Common myeloid progenitor, CD34-positive (primary cell): ENCODE measurements around the gene CMTM1.

Source experiments
- CTCF ChIA-PET: fragments of 350-600 bp; sonication (Branson Sonifier 250); formaldehyde crosslinking; loops from one replicate; lab custom pipeline; 2021; ENCODE audit warnings: antibody characterized with exemption; lab: Charles Lee
- POLR2A ChIA-PET: fragments of 350-600 bp; sonication (Branson Sonifier 250); formaldehyde crosslinking; loops from one replicate; lab custom pipeline; 2021; ENCODE audit warnings: antibody characterized with exemption; lab: Charles Lee
- DNase-seq, 3 donors: peaks; one replicate each; pipeline versions ENCODE4 v3.0.0 to v3.0.0-alpha.2; 2013
- H3K27ac ChIP-seq, 2 experiments: 1 replicate in 1 of 2; 2 replicates in 1 of 2; pipeline ENCODE4 v1.7.0; 2013; ENCODE audit warnings: inconsistent platforms in 2 of 2, low read length in 2 of 2, mild to moderate bottlenecking in 2 of 2, low read depth in 1 of 2, moderate library complexity in 1 of 2; ENCODE audit not compliant: severe bottlenecking in 2 of 2, insufficient read depth in 1 of 2, poor library complexity in 1 of 2
- H3K27me3 ChIP-seq, 5 experiments: replicated peaks in 2 of 5; 1 replicate in 3 of 5; 2 replicates in 2 of 5; pipeline versions ENCODE4 v1.6.1 to v1.7.0; 2013; ENCODE audit warnings: low read length in 4 of 5, mild to moderate bottlenecking in 2 of 5, moderate library complexity in 2 of 5, inconsistent platforms in 1 of 5; ENCODE audit not compliant: insufficient read depth in 5 of 5, control insufficient read depth in 4 of 5
- H3K36me3 ChIP-seq, 4 experiments: 1 replicate in 2 of 4; 2 replicates in 2 of 4; pipeline versions ENCODE4 v1.6.1 to v1.7.0; 2013; ENCODE audit warnings: low read length in 3 of 4, control low read depth in 1 of 4, mild to moderate bottlenecking in 1 of 4; ENCODE audit not compliant: control insufficient read depth in 4 of 4, insufficient read depth in 4 of 4
- H3K4me1 ChIP-seq, 4 experiments: 1 replicate in 3 of 4; 2 replicates in 1 of 4; pipeline versions ENCODE4 v1.6.1 to v1.7.1; 2013; ENCODE audit warnings: low read length in 3 of 4, mild to moderate bottlenecking in 3 of 4, control low read depth in 1 of 4, inconsistent platforms in 1 of 4, moderate library complexity in 1 of 4; ENCODE audit not compliant: control insufficient read depth in 4 of 4, insufficient read depth in 4 of 4; ENCODE audit errors: control extremely low read depth in 1 of 4
- H3K4me3 ChIP-seq, 7 experiments: 1 replicate in 4 of 7; 2 replicates in 3 of 7; pipeline versions ENCODE4 v1.5.1 to v1.7.0; 2013; ENCODE audit warnings: mild to moderate bottlenecking in 7 of 7, low read length in 6 of 7, moderate library complexity in 6 of 7, inconsistent platforms in 2 of 7, low read depth in 2 of 7, control low read depth in 1 of 7; ENCODE audit not compliant: insufficient read depth in 4 of 7, control insufficient read depth in 1 of 7; ENCODE audit errors: extremely low read depth in 1 of 7
- H3K9me3 ChIP-seq, 5 experiments: 1 replicate in 4 of 5; 2 replicates in 1 of 5; pipeline versions ENCODE4 v1.6.1 to v1.7.1; 2013; ENCODE audit warnings: low read length in 4 of 5, mild to moderate bottlenecking in 2 of 5, inconsistent platforms in 1 of 5, low read depth in 1 of 5, moderate library complexity in 1 of 5; ENCODE audit not compliant: control insufficient read depth in 4 of 5, insufficient read depth in 2 of 5; ENCODE audit errors: control extremely low read depth in 1 of 5
- WGBS: methylation state at CpG from one replicate; pipeline ENCODE4 v1.1.5; 2013; ENCODE audit not compliant: insufficient coverage; 5-methylcytosine and 5-hydroxymethylcytosine counted together

Gene CMTM1

DNA sequence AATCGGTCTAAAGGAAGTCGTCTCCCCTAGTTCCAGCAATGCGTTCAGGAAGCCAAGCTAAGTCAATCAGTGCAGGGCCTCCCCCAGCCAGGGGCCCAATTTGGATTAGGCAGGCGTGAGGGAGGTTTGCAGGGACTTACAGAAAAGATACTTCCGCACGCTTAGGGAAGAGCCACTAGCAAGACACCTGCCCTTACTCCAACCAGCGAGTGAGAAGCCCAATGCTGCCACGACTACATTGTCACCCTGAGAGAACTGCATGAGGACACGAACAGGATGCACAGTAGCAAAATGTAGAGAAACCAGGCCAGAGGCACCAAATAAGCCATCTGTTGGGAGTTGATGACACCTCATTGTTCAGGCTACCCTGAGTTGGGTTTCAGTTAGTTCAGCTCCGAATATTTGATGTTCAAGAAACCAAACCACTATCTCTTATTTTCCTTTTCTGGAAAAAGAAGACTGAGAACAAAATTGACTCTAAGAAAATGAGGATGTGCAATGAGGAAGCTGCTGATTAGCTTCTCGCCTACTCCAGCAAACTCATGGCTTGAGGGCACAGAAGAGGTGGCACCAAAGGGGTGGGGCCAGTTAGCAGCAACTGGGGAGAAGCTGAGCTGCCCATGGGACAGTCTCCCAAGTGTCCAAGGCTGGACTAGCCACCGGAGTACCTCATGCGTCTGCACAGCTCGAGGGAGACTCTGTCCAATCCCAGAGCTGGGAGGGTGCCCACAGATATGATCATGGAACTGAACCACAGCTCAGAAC lies 45.7 kb upstream of the CMTM1 start:
- POLR2A ChIA-PET = interaction anchor here (0.9 to 7.5 kb wide), 2 partner anchors 30 to 83 kb away, joined by 3 to 52 read pairs; partner anchors contain the start of genes CKLF and TK2
- peak in 2 of 3 donors; percentile 69 to 78 for DNase-seq
- 80% methylated on average over 9 of the region's 14 CpGs for whole genome bisulfite sequencing
- H3K27ac ChIP-seq = no peak overlapping the region
- no peaks in the 10 kb centered on the region for H3K27me3 ChIP-seq
- H3K4me1 ChIP-seq = peaks cover 52 to 96% (median 92%) of the 10 kb centered on the region in 4 experiments
- H3K36me3 ChIP-seq = no peaks in the 10 kb centered on the region
- no peaks in the 10 kb centered on the region for H3K9me3 ChIP-seq
- CTCF ChIA-PET = interaction anchor here (1.0 to 11.7 kb wide), 11 partner anchors 10 to 88 kb away, joined by 3 to 168 read pairs (median 6); partner anchors contain the start of genes CKLF, CMTM2 and TK2
- H3K4me3 ChIP-seq = peak overlapping the region in 3 of 7 experiments; percentile 11 to 47 (median 19)

DNA sequence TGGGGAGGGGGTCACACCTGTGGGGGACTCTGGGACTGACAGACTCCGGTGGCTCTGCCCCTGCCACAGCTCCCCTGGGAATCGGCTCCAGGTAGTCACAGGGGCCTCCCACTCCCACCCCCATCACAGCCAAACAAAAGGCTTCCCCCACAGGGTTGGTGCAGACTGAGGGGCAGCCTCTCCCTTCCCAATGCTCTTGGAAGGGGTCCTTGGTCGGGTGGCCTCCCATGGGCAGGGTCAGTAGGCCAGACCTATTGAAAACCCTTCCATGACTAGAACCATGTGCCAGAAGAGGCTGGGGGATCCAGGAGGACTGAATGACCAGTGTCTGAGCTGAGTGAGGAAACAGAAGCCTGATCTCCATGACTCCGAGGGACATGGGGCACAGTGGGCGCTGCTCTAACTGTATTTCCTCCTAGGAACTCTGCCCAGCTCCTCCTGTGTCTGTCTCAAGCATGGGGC lies 45.0 kb upstream of the CMTM1 start:
- WGBS = 88% methylated on average over 5 of the region's 5 CpGs
- H3K9me3 ChIP-seq = no peaks in the 10 kb centered on the region
- ChIA-PET POLR2A (interaction anchor here (0.9 to 7.5 kb wide), 3 partner anchors 18 to 83 kb away, joined by 3 to 52 read pairs (median 4); partner anchors contain the start of genes CKLF and TK2), CTCF (interaction anchor here (1.0 to 11.7 kb wide), 11 partner anchors 11 to 87 kb away, joined by 3 to 168 read pairs (median 12); partner anchors contain the start of genes CKLF, CMTM2 and TK2)
- H3K36me3 ChIP-seq = no peaks in the 10 kb centered on the region
- peaks cover 55 to 96% (median 92%) of the 10 kb centered on the region in 4 experiments for H3K4me1 ChIP-seq
- H3K4me3 ChIP-seq = peak overlapping the region in 3 of 7 experiments; percentile 11 to 47 (median 32)
- no peaks in the 10 kb centered on the region for H3K27me3 ChIP-seq
- no peak for DNase-seq
- peak overlapping the region in 1 of 2 experiments; percentile 68 for H3K27ac ChIP-seq

DNA sequence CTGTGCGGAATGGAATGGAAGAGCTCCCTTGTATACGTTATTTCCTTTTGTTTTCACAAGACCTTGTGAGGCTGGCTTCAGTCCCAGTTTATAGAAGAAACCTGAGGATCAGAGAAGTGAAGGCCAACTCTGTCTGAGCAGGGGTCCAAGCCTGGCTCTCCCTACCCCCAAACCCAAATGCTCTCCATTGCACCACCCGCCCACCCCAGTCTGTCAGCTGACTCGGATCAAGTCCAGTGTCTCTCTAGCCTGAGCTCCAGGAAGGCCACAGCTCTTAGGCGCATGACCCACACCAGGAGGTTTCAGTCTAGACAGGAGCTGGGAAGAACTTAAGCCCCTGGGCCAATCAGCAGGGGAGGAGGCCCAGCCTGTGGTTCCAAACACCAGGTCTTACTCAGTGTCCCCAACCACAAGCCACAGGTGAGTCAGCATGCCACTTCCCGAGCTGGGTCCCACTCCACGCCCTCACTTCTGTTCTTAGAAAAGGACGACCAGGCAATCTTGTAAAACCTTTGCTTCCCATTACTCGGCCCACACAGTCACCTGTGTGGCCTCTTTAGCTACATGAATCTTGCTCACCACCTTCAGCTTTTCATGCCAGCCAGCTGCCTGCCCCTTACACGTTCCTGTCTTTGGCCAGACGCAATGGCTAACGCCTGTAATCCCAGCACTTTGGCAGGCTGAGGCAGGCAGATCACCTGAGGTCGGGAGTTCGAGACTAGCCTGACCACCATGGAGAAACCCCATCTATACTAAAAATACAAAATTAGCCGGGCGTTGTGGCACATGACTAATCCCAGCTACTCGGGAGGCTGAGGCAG lies 44.1 kb upstream of the CMTM1 start:
- WGBS = 21% methylated on average over 12 of the region's 17 CpGs
- Histone ChIP-seq H3K9me3 (no peaks in the 10 kb centered on the region), H3K27me3 (no peaks in the 10 kb centered on the region), H3K27ac (peak overlapping the region in 1 of 2 experiments; percentile 68), H3K36me3 (peaks cover 0 to 3% (median 0%) of the 10 kb centered on the region in 4 experiments), H3K4me3 (peak overlapping the region in 4 of 7 experiments; percentile 2 to 41 (median 31)), H3K4me1 (peaks cover 50 to 96% (median 93%) of the 10 kb centered on the region in 4 experiments)
- CTCF ChIA-PET = interaction anchor here (1.1 to 11.7 kb wide), 13 partner anchors 11 to 67 kb away, joined by 3 to 168 read pairs (median 9); partner anchors contain the start of genes CKLF, CMTM2 and TK2
- peak; percentile 87 to 96 (median 94) for DNase-seq
- POLR2A ChIA-PET = interaction anchor here (1.0 to 7.5 kb wide), 4 partner anchors 18 to 64 kb away, joined by 3 to 52 read pairs (median 4); partner anchors contain the start of genes CKLF and TK2

DNA sequence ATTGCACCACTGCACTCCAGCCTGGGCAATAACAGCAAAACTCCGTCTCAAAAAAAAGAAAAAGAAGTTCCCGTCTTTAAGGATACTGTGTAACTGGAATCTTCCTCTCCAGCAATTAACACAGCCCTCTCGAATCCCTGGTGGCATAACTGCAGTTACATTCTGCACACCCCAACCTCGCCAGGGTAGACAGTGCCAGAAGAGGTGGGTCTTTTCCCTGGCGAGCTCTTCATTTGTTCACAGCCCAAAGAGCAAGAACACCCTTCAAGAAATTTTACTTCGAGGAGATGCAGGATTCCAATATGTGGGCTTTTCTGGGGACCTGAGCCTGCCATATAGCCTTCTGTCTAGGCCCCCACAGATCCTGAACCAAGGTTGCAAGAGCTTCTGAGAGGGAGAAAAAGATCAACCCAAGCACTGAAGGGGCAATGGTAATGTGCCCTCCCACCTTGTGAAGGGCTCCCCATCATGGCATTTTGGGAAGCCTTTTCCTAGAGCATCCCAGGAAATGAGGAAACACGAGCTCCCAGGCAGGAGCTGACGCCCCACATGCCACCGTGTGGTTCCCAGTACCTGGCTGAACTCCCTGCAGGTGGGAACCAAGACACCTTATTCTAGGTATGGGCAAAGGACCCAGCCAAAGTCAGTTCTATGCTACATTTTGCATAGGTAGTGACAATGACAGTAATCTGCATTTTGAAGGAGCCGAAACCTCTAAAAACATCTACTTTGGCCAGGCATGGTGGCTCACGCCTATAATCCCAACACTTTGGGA lies 43.2 kb upstream of the CMTM1 start:
- Histone ChIP-seq H3K27me3 (no peaks in the 10 kb centered on the region), H3K4me3 (peak overlapping the region in 1 of 7 experiments; percentile 20), H3K27ac (peak overlapping the region; percentile 80 to 81), H3K4me1 (peaks cover 41 to 88% (median 86%) of the 10 kb centered on the region in 4 experiments), H3K9me3 (no peaks in the 10 kb centered on the region), H3K36me3 (peaks cover 0 to 11% (median 0%) of the 10 kb centered on the region in 4 experiments)
- CTCF ChIA-PET = interaction anchor here (1.1 to 11.7 kb wide), 14 partner anchors 11 to 81 kb away, joined by 3 to 168 read pairs (median 8); partner anchors contain the start of genes CKLF, CMTM2 and TK2
- 75% methylated on average over 11 of the region's 11 CpGs for WGBS
- no peak for DNase-seq
- POLR2A ChIA-PET = interaction anchor here (1.3 to 7.5 kb wide), 3 partner anchors 21 to 64 kb away, joined by 3 to 52 read pairs (median 4); partner anchors contain the start of genes CKLF and TK2

DNA sequence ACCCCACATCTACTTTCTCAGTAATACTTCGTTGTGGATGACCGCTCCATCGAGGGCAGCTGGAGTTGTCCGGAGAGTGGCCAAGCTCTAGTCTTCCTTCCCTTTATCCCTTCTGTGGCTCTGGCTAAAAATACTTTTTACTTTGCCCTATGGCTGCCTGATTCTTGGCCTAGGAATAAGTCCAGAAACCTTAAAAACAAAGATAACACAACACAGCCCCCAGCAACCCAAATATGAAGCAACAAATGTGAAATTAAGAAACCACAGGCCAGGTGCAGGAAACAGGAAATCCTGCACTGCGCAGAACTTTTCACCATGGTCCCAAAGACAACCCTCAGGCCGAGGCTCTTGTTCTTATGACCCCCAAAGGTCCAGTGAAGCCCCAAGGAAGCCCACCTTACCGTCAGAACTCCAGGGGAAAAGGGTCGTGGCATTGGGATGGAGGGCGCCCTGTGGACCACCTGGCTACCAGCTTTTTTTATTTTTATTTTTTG lies 42.3 kb upstream of the CMTM1 start:
- peaks cover 37 to 81% (median 81%) of the 10 kb centered on the region in 4 experiments for H3K4me1 ChIP-seq
- peak overlapping the region; percentile 80 to 81 for H3K27ac ChIP-seq
- no peaks in the 10 kb centered on the region for H3K9me3 ChIP-seq
- CTCF ChIA-PET = interaction anchor here (0.6 to 11.7 kb wide), 9 partner anchors 10 to 154 kb away, joined by 3 to 168 read pairs (median 10); partner anchors contain the start of genes CKLF, CMTM2 and TK2
- H3K4me3 ChIP-seq = peak overlapping the region in 3 of 7 experiments; percentile 15 to 46 (median 35)
- POLR2A ChIA-PET = interaction anchor here (1.3 to 7.5 kb wide), 3 partner anchors 12 to 27 kb away, joined by 3 to 52 read pairs (median 10); partner anchors contain the start of genes CKLF and TK2
- H3K27me3 ChIP-seq = no peaks in the 10 kb centered on the region
- H3K36me3 ChIP-seq = peaks cover 0 to 19% (median 0%) of the 10 kb centered on the region in 4 experiments
- WGBS = 1% methylated on average over 6 of the region's 9 CpGs
- DNase-seq = peak; percentile 85 to 96 (median 94)
